Mesothelial cell of epicardium (in vitro differentiated cells): ENCODE results near the gene GBX2. TPM values are rescaled to one million over a fixed set of nuclear protein-coding genes. Genes with fewer than 3 reads are reported as not detected.

Experiments
- DNase-seq, 2 experiments: peaks; one replicate each; pipeline ENCODE4 v3.0.0; 2021; ENCODE audit warnings: low spot score in 2 of 2; ENCODE audit not compliant: unreplicated experiment in 2 of 2
- H3K27ac Mint-ChIP-seq: 2 replicates; pipeline ENCODE4 v1.8.0; 2021; ENCODE audit warnings: mixed read lengths
- H3K27me3 Mint-ChIP-seq: 2 replicates; pipeline ENCODE4 v1.8.0; 2021; ENCODE audit warnings: low read depth, mixed read lengths
- H3K36me3 Mint-ChIP-seq: 2 replicates; pipeline ENCODE4 v1.8.0; 2021; ENCODE audit warnings: mixed read lengths
- H3K4me1 Mint-ChIP-seq: 2 replicates; pipeline ENCODE4 v1.8.0; 2021; ENCODE audit warnings: mixed read lengths
- H3K4me3 Mint-ChIP-seq: 2 replicates; pipeline ENCODE4 v1.8.0; 2021; ENCODE audit warnings: mild to moderate bottlenecking, moderate library complexity, mixed read lengths
- H3K9me3 Mint-ChIP-seq: 2 replicates; pipeline ENCODE4 v1.8.0; 2021; ENCODE audit warnings: mixed read lengths
- total RNA-seq: library from RNA; stranded (reverse); gene quantifications from 3 replicates; pipeline ENCODE4 v1.2.1, GENCODE V29; 2021
- TF ChIP-seq, protein P1 (sequence below): fragments of 200-600 bp; sonication (generic); IDR thresholded peaks from one replicate; pipeline ENCODE4 v1.5.0; 2021; ENCODE audit warnings: antibody characterized with exemption; ENCODE audit not compliant: unreplicated experiment

GBX2 gene
- total RNA-seq, 1 donor from 2014 or later: 0.40 TPM

GRCh38 chr2:236180831-236181453 lies 12.8 kb upstream of the GBX2 start:
- DNase-seq: peak in 1 of 2 experiments; percentile 77
- peak overlapping the region; percentile 11 for H3K4me3 Mint-ChIP-seq
- TF ChIP-seq, protein P1, sequence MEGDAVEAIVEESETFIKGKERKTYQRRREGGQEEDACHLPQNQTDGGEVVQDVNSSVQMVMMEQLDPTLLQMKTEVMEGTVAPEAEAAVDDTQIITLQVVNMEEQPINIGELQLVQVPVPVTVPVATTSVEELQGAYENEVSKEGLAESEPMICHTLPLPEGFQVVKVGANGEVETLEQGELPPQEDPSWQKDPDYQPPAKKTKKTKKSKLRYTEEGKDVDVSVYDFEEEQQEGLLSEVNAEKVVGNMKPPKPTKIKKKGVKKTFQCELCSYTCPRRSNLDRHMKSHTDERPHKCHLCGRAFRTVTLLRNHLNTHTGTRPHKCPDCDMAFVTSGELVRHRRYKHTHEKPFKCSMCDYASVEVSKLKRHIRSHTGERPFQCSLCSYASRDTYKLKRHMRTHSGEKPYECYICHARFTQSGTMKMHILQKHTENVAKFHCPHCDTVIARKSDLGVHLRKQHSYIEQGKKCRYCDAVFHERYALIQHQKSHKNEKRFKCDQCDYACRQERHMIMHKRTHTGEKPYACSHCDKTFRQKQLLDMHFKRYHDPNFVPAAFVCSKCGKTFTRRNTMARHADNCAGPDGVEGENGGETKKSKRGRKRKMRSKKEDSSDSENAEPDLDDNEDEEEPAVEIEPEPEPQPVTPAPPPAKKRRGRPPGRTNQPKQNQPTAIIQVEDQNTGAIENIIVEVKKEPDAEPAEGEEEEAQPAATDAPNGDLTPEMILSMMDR: peak; percentile 93
- H3K27me3 Mint-ChIP-seq: peaks cover 45% of the 10 kb centered on the region
- no peaks in the 10 kb centered on the region for H3K36me3 Mint-ChIP-seq
- H3K9me3 Mint-ChIP-seq: peaks cover 14% of the 10 kb centered on the region
- H3K27ac Mint-ChIP-seq: no peak overlapping the region
- H3K4me1 Mint-ChIP-seq: peaks cover 23% of the 10 kb centered on the region

- H3K9me3 Mint-ChIP-seq: peaks cover 8% of the 10 kb centered on the region
- H3K36me3 Mint-ChIP-seq: no peaks in the 10 kb centered on the region
- peaks cover 52% of the 10 kb centered on the region for H3K27me3 Mint-ChIP-seq
- H3K4me1 Mint-ChIP-seq: peaks cover 27% of the 10 kb centered on the region
- peak overlapping the region; percentile 88 for H3K27ac Mint-ChIP-seq
- TF ChIP-seq, protein P1: no peak
- DNase-seq: no peak
- peak overlapping the region; percentile 69 for H3K4me3 Mint-ChIP-seq
Measured at GRCh38 chr2:236180076-236180816, 12.1 kb upstream of the GBX2 start.

DNA sequence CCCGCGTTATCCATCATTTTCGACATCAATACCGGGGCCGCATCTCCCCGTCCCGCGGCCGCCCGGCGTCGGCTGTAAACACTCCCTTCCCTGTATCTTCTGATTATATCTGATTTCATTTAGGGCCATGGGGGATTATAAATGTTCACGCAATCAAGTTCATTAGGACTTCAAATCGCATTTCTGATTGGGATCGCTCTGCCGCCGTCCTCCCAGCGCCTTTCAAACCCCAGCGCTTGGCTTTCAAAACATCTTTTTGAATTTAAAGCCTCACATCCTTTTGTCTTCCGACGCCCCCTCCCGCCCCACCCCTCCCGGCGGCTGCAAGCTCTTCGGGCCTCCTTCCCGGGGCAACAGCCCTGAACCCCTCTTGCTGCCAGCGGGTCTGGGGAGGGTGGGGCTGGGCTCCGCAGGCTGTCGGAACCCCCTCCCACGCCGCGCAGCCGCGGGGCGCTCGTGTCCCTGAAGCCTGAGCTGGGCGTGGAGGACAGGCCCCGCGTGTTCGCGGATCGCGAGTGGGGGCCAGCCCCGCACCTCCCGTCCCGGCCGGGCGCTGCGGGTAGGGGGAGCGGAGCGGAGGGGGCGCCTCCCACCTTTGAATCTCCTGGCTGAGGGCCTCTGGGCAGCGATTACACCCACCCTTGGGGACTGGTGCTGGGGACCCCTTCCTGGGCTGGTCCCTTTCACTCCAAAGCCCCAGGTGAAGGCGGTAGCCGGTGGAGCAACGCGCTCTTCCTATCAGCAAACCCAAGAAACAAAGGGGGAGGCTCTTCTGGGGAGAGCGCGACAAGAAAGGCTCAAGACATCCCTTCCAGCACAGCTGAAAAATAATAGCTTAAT lies 11.3 kb upstream of the GBX2 start:
- peaks cover 30% of the 10 kb centered on the region for H3K4me1 Mint-ChIP-seq
- peaks cover 2% of the 10 kb centered on the region for H3K9me3 Mint-ChIP-seq
- peak overlapping the region; percentile 71 for H3K4me3 Mint-ChIP-seq
- H3K27me3 Mint-ChIP-seq: peaks cover 57% of the 10 kb centered on the region
- peak overlapping the region; percentile 81 for H3K27ac Mint-ChIP-seq
- TF ChIP-seq, protein P1: no peak
- no peaks in the 10 kb centered on the region for H3K36me3 Mint-ChIP-seq
- no peak for DNase-seq

DNA sequence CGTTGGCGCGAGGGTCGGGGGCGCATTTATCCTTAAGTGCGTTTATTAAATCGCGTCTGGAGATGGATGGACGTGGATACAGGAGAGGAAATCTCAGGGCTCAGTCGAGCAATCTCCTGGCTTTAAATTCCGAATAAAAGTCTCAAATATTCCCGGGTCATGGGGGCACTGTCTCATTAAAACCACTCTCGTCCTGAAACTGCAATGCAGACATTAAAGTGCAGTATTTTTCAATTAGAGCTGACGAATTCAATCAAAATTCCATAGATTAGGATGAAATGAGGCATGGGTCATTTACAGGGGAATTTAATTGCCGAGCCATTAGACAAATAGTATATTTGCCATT lies 10.7 kb upstream of the GBX2 start:
- Mint-ChIP-seq H3K4me3 (peak overlapping the region; percentile 71), H3K27me3 (peaks cover 63% of the 10 kb centered on the region), H3K27ac (peak overlapping the region; percentile 69), H3K4me1 (peaks cover 30% of the 10 kb centered on the region), H3K9me3 (no peaks in the 10 kb centered on the region), H3K36me3 (no peaks in the 10 kb centered on the region)
- DNase-seq: no peak
- TF ChIP-seq, protein P1: no peak

DNA sequence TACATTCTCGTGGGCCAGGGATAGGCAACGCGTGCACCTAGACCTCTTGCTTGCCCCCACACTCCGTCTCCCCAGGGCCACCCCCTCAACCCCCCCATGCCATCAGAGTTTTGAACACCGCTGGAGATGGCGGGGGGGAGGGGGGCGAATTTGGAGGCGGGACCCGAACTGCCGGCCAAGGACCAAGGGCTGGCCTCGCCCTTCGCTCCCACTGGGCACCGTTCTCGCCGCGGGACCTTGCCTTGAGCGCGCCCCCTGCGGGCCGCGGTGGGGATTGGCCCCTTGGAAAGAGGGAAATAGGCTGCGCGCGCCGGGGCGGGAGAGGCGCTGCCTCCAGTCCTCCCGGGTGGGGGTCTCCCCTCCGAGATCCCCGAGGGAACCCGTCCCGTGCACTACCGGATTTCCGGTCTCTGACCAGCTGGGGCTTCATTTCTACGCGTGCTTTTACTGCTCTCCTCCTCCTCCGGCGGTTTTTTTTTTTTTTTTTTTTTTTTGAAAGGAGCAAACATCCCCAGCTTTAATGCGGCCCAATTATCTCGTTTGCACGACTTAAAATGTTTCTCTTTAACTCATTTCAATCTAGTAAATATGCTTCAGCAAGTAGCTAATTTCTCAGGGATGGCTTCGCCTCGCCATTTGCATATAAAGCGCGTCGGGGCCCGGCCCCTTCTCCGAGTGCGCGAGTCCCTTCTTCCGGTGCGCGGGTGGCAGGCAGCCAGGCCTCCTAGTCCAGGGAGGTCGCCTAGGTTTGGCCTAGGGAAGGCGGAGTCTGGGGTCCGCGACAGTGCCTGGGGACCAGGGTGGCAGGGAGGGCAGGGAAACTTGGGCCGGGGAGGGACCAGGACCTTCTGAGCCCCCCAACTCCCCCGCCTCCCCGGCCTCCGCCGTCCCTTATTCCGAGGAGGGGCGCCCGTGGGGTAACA lies 10.0 kb upstream of the GBX2 start:
- H3K27ac Mint-ChIP-seq: peak overlapping the region; percentile 69
- H3K4me1 Mint-ChIP-seq: peaks cover 30% of the 10 kb centered on the region
- H3K9me3 Mint-ChIP-seq: no peaks in the 10 kb centered on the region
- peak; percentile 71 to 87 for DNase-seq
- no peaks in the 10 kb centered on the region for H3K36me3 Mint-ChIP-seq
- peak overlapping the region; percentile 71 for H3K4me3 Mint-ChIP-seq
- peaks cover 67% of the 10 kb centered on the region for H3K27me3 Mint-ChIP-seq
- TF ChIP-seq, protein P1: peak; percentile 92
